Measurements from ENCODE around the gene SRSF10. TPM values are rescaled to one million over a fixed set of nuclear protein-coding genes. Genes with fewer than 3 reads are reported as not detected.
"Not testable (repeated sequence)": the region's sequence is repeated elsewhere in the genome, so short reads cannot be mapped to it uniquely, and the experiment has no call there.

SRSF10 gene
- total RNA-seq, 1 donor from 2014 or later = 192 TPM

GRCh38 chr1:23960291-23961020 is 19.7 kb downstream of the SRSF10 start:
- Mint-ChIP-seq H3K36me3 (ENCODE audit: low read depth) (peaks cover 51% of the 10 kb centered on the region), H3K9me3 (no peaks in the 10 kb centered on the region), H3K27me3 (no peaks in the 10 kb centered on the region), H3K4me3 (peak overlapping the region; percentile 99), H3K27ac (peak overlapping the region; percentile 100), H3K4me1 (peaks cover 85% of the 10 kb centered on the region)
- DNase-seq (no peak), ATAC-seq (ENCODE audit: low read depth) (no peak)
- CTCF ChIA-PET = interaction anchor here (0.9 kb wide), 2 partner anchors 17 to 150 kb away, joined by 3 read pairs; no protein-coding TSS in a partner anchor
- POLR2A ChIA-PET = interaction anchor here (0.7 to 4.6 kb wide), 20 partner anchors 8 to 592 kb away, joined by 3 to 73 read pairs (median 6); partner anchors contain the start of genes CNR2, ELOA, HMGCL and RPL11
- intact Hi-C loops (cut with micrococcal nuclease) = no loop called here
- TF ChIP-seq, protein P1, sequence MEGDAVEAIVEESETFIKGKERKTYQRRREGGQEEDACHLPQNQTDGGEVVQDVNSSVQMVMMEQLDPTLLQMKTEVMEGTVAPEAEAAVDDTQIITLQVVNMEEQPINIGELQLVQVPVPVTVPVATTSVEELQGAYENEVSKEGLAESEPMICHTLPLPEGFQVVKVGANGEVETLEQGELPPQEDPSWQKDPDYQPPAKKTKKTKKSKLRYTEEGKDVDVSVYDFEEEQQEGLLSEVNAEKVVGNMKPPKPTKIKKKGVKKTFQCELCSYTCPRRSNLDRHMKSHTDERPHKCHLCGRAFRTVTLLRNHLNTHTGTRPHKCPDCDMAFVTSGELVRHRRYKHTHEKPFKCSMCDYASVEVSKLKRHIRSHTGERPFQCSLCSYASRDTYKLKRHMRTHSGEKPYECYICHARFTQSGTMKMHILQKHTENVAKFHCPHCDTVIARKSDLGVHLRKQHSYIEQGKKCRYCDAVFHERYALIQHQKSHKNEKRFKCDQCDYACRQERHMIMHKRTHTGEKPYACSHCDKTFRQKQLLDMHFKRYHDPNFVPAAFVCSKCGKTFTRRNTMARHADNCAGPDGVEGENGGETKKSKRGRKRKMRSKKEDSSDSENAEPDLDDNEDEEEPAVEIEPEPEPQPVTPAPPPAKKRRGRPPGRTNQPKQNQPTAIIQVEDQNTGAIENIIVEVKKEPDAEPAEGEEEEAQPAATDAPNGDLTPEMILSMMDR (IDR thresholded peaks at IDR 0.05) = no peak

- CTCF ChIA-PET = interaction anchor here (0.6 to 0.9 kb wide), 3 partner anchors 30 to 149 kb away, joined by 3 to 4 read pairs (median 3); no protein-coding TSS in a partner anchor
- intact Hi-C loops (cut with micrococcal nuclease) = loop anchor here (1.0 to 10.0 kb wide), 11 partner anchors 17 to 435 kb away; partner anchors contain the start of genes FUCA1, GALE, PITHD1 and SRSF10
- TF ChIP-seq, protein P1 (IDR thresholded peaks at IDR 0.05) = no peak
- Mint-ChIP-seq H3K4me3 (peak within 1 kb of the TSS; percentile 99), H3K4me1 (peaks cover 85% of the 10 kb centered on the region), H3K9me3 (no peaks in the 10 kb centered on the region), H3K27me3 (no peaks in the 10 kb centered on the region), H3K27ac (peak within 1 kb of the TSS; percentile 100), H3K36me3 (ENCODE audit: low read depth) (peaks cover 44% of the 10 kb centered on the region)
- ATAC-seq (ENCODE audit: low read depth) = peak; percentile 80
- POLR2A ChIA-PET = interaction anchor here (0.6 to 4.6 kb wide), 31 partner anchors 9 to 1496 kb away, joined by 3 to 73 read pairs (median 4); partner anchors contain the start of genes CNR2, ELOA, HMGCL and RPL11
- peak; percentile 92 for DNase-seq
Measured at GRCh38 chr1:23959461-23960290, 20.5 kb downstream of the SRSF10 start, which contains the start of gene PNRC2. Gene PNRC2, plus strand, starts transcription at chr1:23959828. Its CDS starts 1,630 bp downstream, at chr1:23961458.

DNA sequence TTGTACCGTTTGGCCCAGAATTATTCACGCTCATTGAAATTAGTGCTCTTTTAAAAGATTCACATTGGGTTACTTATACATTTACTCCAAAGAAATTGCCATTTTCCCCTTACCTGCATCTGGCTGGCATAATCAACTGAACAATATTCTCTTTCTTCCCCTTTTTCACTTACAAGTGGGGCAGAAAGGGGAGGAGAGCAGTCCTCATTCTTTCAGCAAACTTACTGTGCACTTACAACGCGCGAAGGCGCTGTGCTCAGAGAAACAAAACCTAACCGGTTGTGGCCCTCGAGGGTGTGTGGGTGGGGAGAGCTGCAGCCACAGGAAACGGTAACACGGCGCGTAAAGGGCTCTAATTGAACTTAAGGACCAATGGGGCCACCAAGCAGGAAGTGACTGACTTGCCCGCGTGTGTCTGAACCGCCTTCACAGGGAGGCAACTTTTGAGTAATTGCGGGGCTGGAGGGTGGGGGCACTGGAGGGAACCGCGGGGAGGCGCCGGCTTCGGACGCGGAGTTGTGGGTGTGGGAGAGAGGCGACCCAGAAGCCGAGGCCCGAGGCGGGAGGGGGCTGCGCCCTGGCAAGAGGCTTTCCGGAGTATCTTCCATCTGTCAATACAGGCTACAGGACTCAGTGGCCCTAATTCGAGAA is 21.2 kb downstream of the SRSF10 start:
- Mint-ChIP-seq H3K36me3 (ENCODE audit: low read depth) (peaks cover 36% of the 10 kb centered on the region), H3K4me1 (peaks cover 81% of the 10 kb centered on the region), H3K27ac (peak overlapping the region; percentile 100), H3K9me3 (no peaks in the 10 kb centered on the region), H3K27me3 (no peaks in the 10 kb centered on the region), H3K4me3 (peak overlapping the region; percentile 99)
- ChIA-PET POLR2A (interaction anchor here (0.6 to 4.6 kb wide), 29 partner anchors 11 to 1496 kb away, joined by 3 to 73 read pairs (median 4); partner anchors contain the start of genes CNR2, ELOA and SRSF10), CTCF (interaction anchor here (0.6 kb wide), 2 partner anchors 29 to 69 kb away, joined by 3 to 4 read pairs; no protein-coding TSS in a partner anchor)
- DNase-seq (peak; percentile 78), ATAC-seq (ENCODE audit: low read depth) (peak; percentile 77)
- TF ChIP-seq, protein P1 (IDR thresholded peaks at IDR 0.05) = no peak
- intact Hi-C loops (cut with micrococcal nuclease) = loop anchor here (1.0 to 10.0 kb wide), 11 partner anchors 16 to 436 kb away; partner anchors contain the start of genes FUCA1, GALE, PITHD1 and SRSF10

- H3K27me3 Mint-ChIP-seq; ATAC-seq (ENCODE audit: low read depth); DNase-seq; H3K9me3 Mint-ChIP-seq: not testable (repeated sequence)
- H3K4me3 Mint-ChIP-seq = peak overlapping the region; percentile 99
- CTCF ChIA-PET = interaction anchor here (1.4 to 4.2 kb wide), 3 partner anchors 13 to 147 kb away, joined by 3 to 27 read pairs (median 6); no protein-coding TSS in a partner anchor
- intact Hi-C loops (cut with micrococcal nuclease) = loop anchor here (2.0 to 10.0 kb wide), 6 partner anchors 15 to 437 kb away; partner anchors contain the start of gene GALE
- H3K4me1 Mint-ChIP-seq = peaks cover 78% of the 10 kb centered on the region
- POLR2A ChIA-PET = interaction anchor here (0.6 to 4.6 kb wide), 22 partner anchors 11 to 747 kb away, joined by 3 to 73 read pairs (median 6); partner anchors contain the start of genes CNR2 and SRSF10
- peaks cover 30% of the 10 kb centered on the region for H3K36me3 Mint-ChIP-seq (ENCODE audit: low read depth)
- peak overlapping the region; percentile 100 for H3K27ac Mint-ChIP-seq
Measured at GRCh38 chr1:23958040-23958809, 21.9 kb downstream of the SRSF10 start.
